Esophagus muscularis mucosa (tissue), 4 donors: ENCODE results near the gene KRT82. TPM values are rescaled to one million over a fixed set of nuclear protein-coding genes. Genes with fewer than 3 reads are reported as not detected.
"Not testable (repeated sequence)": the region's sequence is repeated elsewhere in the genome, so short reads cannot be mapped to it uniquely, and the experiment has no call there.

Experiments used
- DNase-seq: peaks from one replicate; pipeline ENCODE4 v3.0.0-alpha.2; 2017; ENCODE audit errors: extremely low spot score
- H3K27ac ChIP-seq, 4 donors: fragments of 200-600 bp; sonication (generic); replicated peaks in 1 of 4; 1 replicate in 3 of 4; 2 replicates in 1 of 4; pipeline ENCODE4 v1.5.1; 2016 to 2019; ENCODE audit warnings: mild to moderate bottlenecking in 1 of 4
- H3K27me3 ChIP-seq, 4 donors: fragments of 200-600 bp; sonication (generic); one replicate each; pipeline versions ENCODE4 v1.5.1 to v1.6.0; 2016 to 2019
- H3K36me3 ChIP-seq, 4 donors: fragments of 200-600 bp; sonication (generic); one replicate each; pipeline ENCODE4 v1.5.1; 2016 to 2019
- H3K4me1 ChIP-seq, 4 donors: fragments of 200-600 bp; sonication (generic); one replicate each; pipeline ENCODE4 v1.5.1; 2016 to 2019
- H3K4me3 ChIP-seq, 4 donors: fragments of 200-600 bp; sonication (generic); 1 replicate in 2 of 4; 2 replicates in 2 of 4; pipeline ENCODE4 v1.5.1; 2016 to 2019; ENCODE audit warnings: mild to moderate bottlenecking in 4 of 4, moderate library complexity in 1 of 4
- H3K9me3 ChIP-seq, 4 donors: fragments of 200-600 bp; sonication (generic); 1 replicate in 3 of 4; 2 replicates in 1 of 4; pipeline ENCODE4 v1.5.1; 2016 to 2019
- CTCF ChIP-seq, 3 experiments: fragments of 200-600 bp in 2 of 3; fragments of 450-650 bp in 1 of 3; sonication (generic) in 2 of 3; IDR thresholded peaks; one replicate each; pipeline ENCODE4 v1.5.1; 2017 to 2019; ENCODE audit warnings: antibody characterized with exemption in 3 of 3, mild to moderate bottlenecking in 2 of 3, moderate library complexity in 1 of 3
- EP300 ChIP-seq: sonication (generic); formaldehyde crosslinking; IDR thresholded peaks from one replicate; pipeline ENCODE4 v1.6.1; 2017; ENCODE audit warnings: antibody characterized with exemption
- POLR2A ChIP-seq: fragments of 450-650 bp; IDR thresholded peaks from one replicate; pipeline ENCODE4 v1.6.1; 2017; ENCODE audit warnings: antibody characterized with exemption, moderate library complexity, mild to moderate bottlenecking, low read depth
- POLR2AphosphoS5 ChIP-seq, 2 donors: sonication (generic); formaldehyde crosslinking; IDR thresholded peaks; one replicate each; pipeline ENCODE4 v1.6.1; 2017; ENCODE audit warnings: antibody characterized with exemption in 2 of 2
- WGBS: methylation state at CpG from one replicate; pipeline ENCODE4 v1.1.5; 2018; 5-methylcytosine and 5-hydroxymethylcytosine counted together
- intact Hi-C: fragments of 100-400 bp; cut with DNase I; formaldehyde crosslinking; loops from one replicate; pipeline ENCODE4 v1.15.1; 2023
- total RNA-seq, 4 donors: library from RNA; depleted of rRNA; stranded (reverse); fragments of >200 nt; gene quantifications; one replicate each; pipeline versions ENCODE4 v1.1.0 to v1.2.1, GENCODE V29; 2016

Gene KRT82
- total RNA-seq, 4 donors from 2014 or later = not detected

DNA sequence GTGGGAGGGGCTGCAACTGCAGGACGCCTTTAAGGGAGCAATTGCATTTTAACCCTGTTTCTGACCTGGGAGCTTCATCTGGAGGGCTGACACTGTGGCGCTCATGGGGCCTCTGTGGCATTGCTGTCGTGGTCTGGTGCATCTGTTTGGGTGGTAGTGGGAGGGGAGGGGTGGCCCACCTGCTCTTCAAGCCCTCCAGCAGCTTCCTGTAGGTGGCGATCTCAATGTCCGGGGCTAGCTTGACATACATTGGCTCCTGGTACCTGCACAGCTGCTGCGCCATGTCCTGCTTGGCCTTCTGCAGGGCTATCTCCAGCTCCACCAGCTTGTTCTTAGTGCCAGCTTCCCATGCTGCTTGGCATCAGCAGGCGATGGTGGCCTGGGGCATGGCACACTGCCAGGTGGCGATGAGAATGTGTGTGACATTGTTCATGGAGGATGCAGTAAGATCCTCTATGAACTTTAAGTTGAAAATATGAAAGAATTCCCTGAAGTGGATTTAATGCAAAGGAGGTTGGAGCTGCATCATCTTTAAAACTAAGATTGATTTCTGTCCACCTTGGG, 7.7 kb upstream of the KRT82 start:
- intact Hi-C loops = no loop called here
- TF ChIP-seq CTCF (IDR thresholded peaks at IDR 0.05) = no peak
- 63% methylated on average over 5 of the region's 8 CpGs for WGBS

DNA sequence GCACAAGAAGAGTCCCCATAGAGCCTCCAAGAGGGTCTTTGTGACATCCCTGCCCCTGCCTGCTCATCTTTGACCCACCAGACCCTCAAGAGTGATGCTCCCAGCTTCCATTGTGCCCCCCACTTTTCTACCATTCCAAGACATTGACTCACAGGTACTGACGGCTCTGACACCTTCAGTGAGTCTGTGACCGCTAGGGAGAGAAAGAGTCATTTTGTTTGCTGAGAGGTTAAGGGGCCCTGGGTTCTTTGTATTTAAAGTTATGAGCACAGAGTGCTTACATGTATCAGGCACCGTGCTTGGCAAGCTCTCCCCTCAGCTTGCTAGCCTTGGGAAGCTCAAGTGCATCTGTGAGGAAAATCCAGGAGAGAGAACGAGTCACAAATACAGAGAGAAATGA, 7.1 kb upstream of the KRT82 start:
- intact Hi-C loops = no loop called here
- TF ChIP-seq POLR2AphosphoS5 (IDR thresholded peaks at IDR 0.05) (no peak), EP300 (no peak), POLR2A (no peak), CTCF (IDR thresholded peaks at IDR 0.05) (no peak)
- no peak for DNase-seq
- H3K9me3 ChIP-seq = no peaks in the 10 kb centered on the region
- H3K4me3 ChIP-seq = no peak overlapping the region
- H3K27me3 ChIP-seq = peaks cover 0 to 2% (median 0%) of the 10 kb centered on the region in 4 donors
- H3K36me3 ChIP-seq = no peaks in the 10 kb centered on the region
- 49% methylated on average over 4 of the region's 4 CpGs for WGBS
- H3K4me1 ChIP-seq = peaks cover 0 to 25% (median 20%) of the 10 kb centered on the region in 4 donors
- H3K27ac ChIP-seq = no peak overlapping the region

More for the DNA sequence above, 7.7 kb upstream of the KRT82 start:
- Histone ChIP-seq H3K4me1 (peaks cover 0 to 25% (median 20%) of the 10 kb centered on the region in 4 donors), H3K27me3 (no peaks in the 10 kb centered on the region), H3K27ac (no peak overlapping the region), H3K36me3 (no peaks in the 10 kb centered on the region), H3K4me3 (no peak overlapping the region), H3K9me3 (no peaks in the 10 kb centered on the region)
- DNase-seq = no peak

DNA sequence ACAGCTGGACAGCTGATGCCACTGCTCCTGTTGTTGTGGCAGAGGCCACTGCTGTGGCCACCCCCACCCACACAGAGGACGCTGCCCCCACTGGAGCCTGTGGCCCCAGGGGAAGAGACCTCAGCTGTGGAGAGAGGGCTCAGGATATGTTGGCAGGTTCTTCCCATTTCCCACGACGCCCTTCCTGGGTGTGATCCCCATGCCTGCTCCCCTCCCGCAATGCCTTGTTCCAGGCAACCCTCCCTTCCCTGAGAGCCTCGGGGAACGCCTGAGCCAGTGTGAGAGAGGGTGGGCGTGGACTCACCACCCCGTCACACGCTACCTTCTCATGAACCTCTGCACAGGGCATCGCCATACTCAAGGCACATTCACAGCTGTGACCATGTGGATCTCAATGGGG, 5.7 kb upstream of the KRT82 start:
- Histone ChIP-seq H3K36me3 (no peaks in the 10 kb centered on the region), H3K4me3 (no peak overlapping the region), H3K27me3 (peaks cover 0 to 12% (median 0%) of the 10 kb centered on the region in 4 donors), H3K4me1 (peaks cover 0 to 22% (median 15%) of the 10 kb centered on the region in 4 donors), H3K27ac (no peak overlapping the region), H3K9me3 (no peaks in the 10 kb centered on the region)
- TF ChIP-seq POLR2A (no peak), EP300 (no peak), POLR2AphosphoS5 (IDR thresholded peaks at IDR 0.05) (no peak), CTCF (IDR thresholded peaks at IDR 0.05) (no peak)
- DNase-seq = no peak
- 95% methylated on average over 8 of the region's 10 CpGs for WGBS
- intact Hi-C loops = no loop called here

- H3K9me3 ChIP-seq, intact Hi-C loops: not testable (repeated sequence)
- WGBS = 0% methylated on average over 1 of the region's 1 CpG
Measured at GRCh38 chr12:52410589-52411248, 4.6 kb upstream of the KRT82 start.

GRCh38 chr12:52407918-52408317, 1.8 kb upstream of the KRT82 start:
- H3K27me3 ChIP-seq = peaks cover 0 to 25% (median 0%) of the 10 kb centered on the region in 4 donors
- intact Hi-C loops = no loop called here
- 100% methylated on average over 3 of the region's 5 CpGs for WGBS

More at GRCh38 chr12:52410589-52411248, 4.6 kb upstream of the KRT82 start:
- H3K4me3 ChIP-seq, H3K27ac ChIP-seq, DNase-seq, H3K36me3 ChIP-seq: not testable (repeated sequence)
- Histone ChIP-seq H3K4me1 (peaks cover 0 to 16% (median 10%) of the 10 kb centered on the region in 4 donors), H3K27me3 (peaks cover 0 to 23% (median 0%) of the 10 kb centered on the region in 4 donors)

More at GRCh38 chr12:52407918-52408317, 1.8 kb upstream of the KRT82 start:
- peaks cover 0 to 11% (median 3%) of the 10 kb centered on the region in 4 donors for H3K4me1 ChIP-seq
- H3K27ac ChIP-seq = no peak overlapping the region
- no peaks in the 10 kb centered on the region for H3K36me3 ChIP-seq
- no peaks in the 10 kb centered on the region for H3K9me3 ChIP-seq
- TF ChIP-seq EP300 = no peak
- no peak for TF ChIP-seq CTCF (IDR thresholded peaks at IDR 0.05)
- no peak for TF ChIP-seq POLR2AphosphoS5 (IDR thresholded peaks at IDR 0.05)
- TF ChIP-seq POLR2A = no peak
- DNase-seq = no peak
- no peak overlapping the region for H3K4me3 ChIP-seq
